ENCODE results near the gene CD34.

DNA sequence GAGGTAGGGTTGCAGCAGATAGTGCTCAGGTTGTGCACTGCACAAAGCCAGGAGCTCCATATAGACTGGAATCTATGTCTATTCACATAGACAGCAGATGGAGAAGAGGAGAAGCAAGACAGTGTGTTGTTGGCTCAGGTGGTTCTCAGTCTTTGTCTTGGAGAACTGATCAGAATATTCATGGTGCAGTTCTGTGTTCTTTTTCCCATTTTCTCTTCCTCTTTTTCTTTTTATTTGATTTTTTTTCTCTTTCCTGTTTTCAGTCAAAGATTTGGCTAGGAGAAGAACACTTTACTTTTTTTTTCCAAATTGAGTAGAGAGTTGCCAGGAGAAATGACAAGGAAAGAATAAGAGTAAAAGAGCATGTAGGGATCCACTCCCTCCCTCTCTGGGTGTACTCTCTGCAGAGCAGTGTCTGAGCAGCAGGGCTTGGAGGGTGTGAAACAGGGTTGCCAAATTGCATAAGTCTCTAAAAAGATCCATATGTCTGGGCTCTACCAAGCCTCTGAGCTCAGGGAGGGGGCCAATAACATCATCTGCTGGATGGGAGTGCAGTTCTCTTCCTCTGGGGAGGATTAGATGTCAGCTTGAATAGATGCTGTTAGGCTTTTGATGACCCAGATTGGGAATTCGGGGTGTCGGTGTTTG, 8.7 kb upstream of the CD34 start:
- TF ChIP-seq, protein P1, sequence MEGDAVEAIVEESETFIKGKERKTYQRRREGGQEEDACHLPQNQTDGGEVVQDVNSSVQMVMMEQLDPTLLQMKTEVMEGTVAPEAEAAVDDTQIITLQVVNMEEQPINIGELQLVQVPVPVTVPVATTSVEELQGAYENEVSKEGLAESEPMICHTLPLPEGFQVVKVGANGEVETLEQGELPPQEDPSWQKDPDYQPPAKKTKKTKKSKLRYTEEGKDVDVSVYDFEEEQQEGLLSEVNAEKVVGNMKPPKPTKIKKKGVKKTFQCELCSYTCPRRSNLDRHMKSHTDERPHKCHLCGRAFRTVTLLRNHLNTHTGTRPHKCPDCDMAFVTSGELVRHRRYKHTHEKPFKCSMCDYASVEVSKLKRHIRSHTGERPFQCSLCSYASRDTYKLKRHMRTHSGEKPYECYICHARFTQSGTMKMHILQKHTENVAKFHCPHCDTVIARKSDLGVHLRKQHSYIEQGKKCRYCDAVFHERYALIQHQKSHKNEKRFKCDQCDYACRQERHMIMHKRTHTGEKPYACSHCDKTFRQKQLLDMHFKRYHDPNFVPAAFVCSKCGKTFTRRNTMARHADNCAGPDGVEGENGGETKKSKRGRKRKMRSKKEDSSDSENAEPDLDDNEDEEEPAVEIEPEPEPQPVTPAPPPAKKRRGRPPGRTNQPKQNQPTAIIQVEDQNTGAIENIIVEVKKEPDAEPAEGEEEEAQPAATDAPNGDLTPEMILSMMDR (IDR thresholded peaks at IDR 0.05; ENCODE audit: low read length): no peak
- no peak for TF ChIP-seq EZH2 (IDR thresholded peaks at IDR 0.05; ENCODE audit: borderline replicate concordance, low read length)
